IMR-90 (cell line): ENCODE data around the gene RDH11. TPM values are rescaled to one million over a fixed set of nuclear protein-coding genes. Genes with fewer than 3 reads are reported as not detected.
A peak's percentile ranks its signal among the peaks of the same experiment; 100 is the strongest.

Experiments
- ATAC-seq: fragments of 200-7000 bp; cut with Tn5 transposase; 2 replicates; pipeline ENCODE4 v1.9.1; 2020; ENCODE audit warnings: low read depth, mild to moderate bottlenecking, moderate library complexity
- BruUV-seq: library from RNA; stranded (reverse); fragments of 400-500 nt; replicated peaks from 2 replicates; lab custom pipeline; 2021; lab: Mats Ljungman, UMichigan
- CTCF ChIA-PET: fragments of 300-600 bp; formaldehyde crosslinking; extraction: SDS; loops from one replicate; lab custom pipeline; 2021; ENCODE audit warnings: antibody characterized with exemption; lab: Yijun Ruan, JAX
- POLR2A ChIA-PET: fragments of 300-600 bp; sonication (Branson Sonifier 250); formaldehyde crosslinking; loops from one replicate; lab custom pipeline; 2022; ENCODE audit warnings: antibody characterized with exemption; ENCODE audit not compliant: unreplicated experiment; lab: Charles Lee
- DNase-seq: peaks from one replicate; pipeline ENCODE4 v3.0.0; 2013
- H2AFZ ChIP-seq: replicated peaks from 2 replicates; pipeline ENCODE3; 2013; ENCODE audit warnings: low read length, mild to moderate bottlenecking; ENCODE audit not compliant: poor library complexity
- H2AK5ac ChIP-seq: 2 replicates; pipeline ENCODE4 v1.6.1; 2013; ENCODE audit warnings: low read depth, low read length, inconsistent platforms
- H2AK9ac ChIP-seq: replicated peaks from 2 replicates; pipeline ENCODE3; 2013; ENCODE audit warnings: mild to moderate bottlenecking, low read depth, low read length, moderate library complexity; ENCODE audit not compliant: poor library complexity
- H2BK120ac ChIP-seq: 2 replicates; pipeline ENCODE4 v1.6.1; 2013; ENCODE audit warnings: low read depth, low read length, inconsistent platforms
- H2BK15ac ChIP-seq: 3 replicates; pipeline ENCODE4 v1.6.1; 2013; ENCODE audit warnings: low read depth, low read length, inconsistent platforms
- H2BK20ac ChIP-seq: 2 replicates; pipeline ENCODE4 v1.6.1; 2013; ENCODE audit warnings: low read depth, mild to moderate bottlenecking, inconsistent platforms, low read length, moderate library complexity
- H2BK5ac ChIP-seq: 2 replicates; pipeline ENCODE4 v1.6.1; 2013; ENCODE audit warnings: mild to moderate bottlenecking, low read depth, low read length, inconsistent platforms; ENCODE audit not compliant: poor library complexity, severe bottlenecking
- H3K14ac ChIP-seq: replicated peaks from 2 replicates; pipeline ENCODE4 v1.6.1; 2013; ENCODE audit warnings: low read depth, low read length, inconsistent platforms
- H3K18ac ChIP-seq: 2 replicates; pipeline ENCODE4 v1.6.1; 2013; ENCODE audit warnings: low read depth, low read length, control low read depth
- H3K23ac ChIP-seq: 2 replicates; pipeline ENCODE4 v1.6.1; 2013; ENCODE audit warnings: low read depth, low read length, inconsistent platforms
- H3K27ac ChIP-seq: 2 replicates; pipeline ENCODE4 v1.5.1; 2013; ENCODE audit warnings: mild to moderate bottlenecking, control low read depth, low read length; ENCODE audit not compliant: insufficient read depth
- H3K27me3 ChIP-seq: 2 replicates; pipeline ENCODE4 v1.6.1; 2013; ENCODE audit warnings: low read length; ENCODE audit not compliant: control insufficient read depth, insufficient read depth
- H3K36me3 ChIP-seq: 2 replicates; pipeline ENCODE4 v1.6.1; 2013; ENCODE audit warnings: low read length, mixed read lengths; ENCODE audit not compliant: control insufficient read depth, insufficient read depth
- H3K4ac ChIP-seq: 2 replicates; pipeline ENCODE4 v1.6.1; 2013; ENCODE audit warnings: low read depth, low read length, inconsistent platforms
- H3K4me1 ChIP-seq: 2 replicates; pipeline ENCODE4 v1.6.1; 2013; ENCODE audit warnings: low read length, mixed read lengths; ENCODE audit not compliant: control insufficient read depth, insufficient read depth
- H3K4me2 ChIP-seq: 2 replicates; pipeline ENCODE4 v1.6.1; 2013; ENCODE audit warnings: low read depth, mild to moderate bottlenecking, control low read depth, low read length, moderate library complexity
- H3K4me3 ChIP-seq: 2 replicates; pipeline ENCODE4 v1.5.1; 2013; ENCODE audit warnings: low read depth, mild to moderate bottlenecking, control low read depth, low read length, moderate library complexity; ENCODE audit not compliant: insufficient read depth
- H3K56ac ChIP-seq: 2 replicates; pipeline ENCODE4 v1.6.1; 2013; ENCODE audit warnings: low read length, inconsistent platforms; ENCODE audit not compliant: insufficient read depth; ENCODE audit errors: extremely low read depth
- H3K79me1 ChIP-seq, 2 experiments: 2 replicates each; pipeline ENCODE4 v1.6.1; 2013; ENCODE audit warnings: low read length in 2 of 2, inconsistent platforms in 1 of 2, low read depth in 1 of 2
- H3K9ac ChIP-seq: 2 replicates; pipeline ENCODE4 v1.6.1; 2013; ENCODE audit warnings: low read depth, low read length, control low read depth
- H3K9me1 ChIP-seq: 2 replicates; pipeline ENCODE4 v1.6.1; 2013; ENCODE audit warnings: low read length, inconsistent platforms; ENCODE audit not compliant: insufficient read depth
- H3K9me3 ChIP-seq: 2 replicates; pipeline ENCODE4 v1.6.1; 2013; ENCODE audit warnings: low read length; ENCODE audit not compliant: control insufficient read depth, insufficient read depth
- H4K20me1 ChIP-seq: 2 replicates; pipeline ENCODE4 v1.6.1; 2013; ENCODE audit warnings: low read length, inconsistent platforms; ENCODE audit not compliant: insufficient read depth
- H4K5ac ChIP-seq: 2 replicates; pipeline ENCODE4 v1.6.1; 2013; ENCODE audit warnings: mild to moderate bottlenecking, low read depth, low read length, control low read depth
- H4K8ac ChIP-seq, 2 experiments: 2 replicates each; pipeline ENCODE4 v1.6.1; 2013; ENCODE audit warnings: low read depth in 2 of 2, low read length in 2 of 2, control low read depth in 1 of 2, inconsistent platforms in 1 of 2
- H4K91ac ChIP-seq: 2 replicates; pipeline ENCODE4 v1.6.1; 2013; ENCODE audit warnings: low read depth, low read length, inconsistent platforms; ENCODE audit not compliant: insufficient read depth
- CEBPB ChIP-seq: IDR thresholded peaks from 2 replicates; pipeline ENCODE4 v1.6.1; 2012; ENCODE audit warnings: low read depth, low read length, improper control_type of control experiment
- CTCF ChIP-seq: conservative IDR thresholded peaks from 2 replicates; pipeline ENCODE4 v1.5.1; 2012; ENCODE audit warnings: mild to moderate bottlenecking, low read depth, low read length, improper control_type of control experiment
- NFE2L2 ChIP-seq: fragments of 150-350 bp; IDR thresholded peaks from 2 replicates; pipeline ENCODE4 v1.6.1; 2016; ENCODE audit warnings: low read depth, mild to moderate bottlenecking, low read length
- POLR2A ChIP-seq: IDR thresholded peaks from 2 replicates; pipeline ENCODE4 v1.6.1; 2012; ENCODE audit warnings: mild to moderate bottlenecking, low read depth, low read length
- RAD21 ChIP-seq: IDR thresholded peaks from 2 replicates; pipeline ENCODE4 v1.6.1; 2012; ENCODE audit warnings: low read length, improper control_type of control experiment
- RCOR1 ChIP-seq: IDR thresholded peaks from 2 replicates; pipeline ENCODE4 v1.6.1; 2012; ENCODE audit warnings: mild to moderate bottlenecking, low read length, improper control_type of control experiment; ENCODE audit not compliant: insufficient replicate concordance
- RFX5 ChIP-seq: IDR thresholded peaks from 2 replicates; pipeline ENCODE4 v1.8.0; 2012; ENCODE audit warnings: low read depth, mild to moderate bottlenecking, low read length, moderate library complexity
- WGBS, 2 experiments: methylation state at CpG; one replicate each; pipeline versions ENCODE4 v1.1.5 to v1.1.7; 2013; ENCODE audit warnings: missing lambda C conversion rate in 2 of 2; ENCODE audit not compliant: insufficient read length in 1 of 2; ENCODE audit errors: extremely low coverage in 2 of 2; 5-methylcytosine and 5-hydroxymethylcytosine counted together
- dilution Hi-C: fragments of 300-500 bp; cut with HindIII; formaldehyde crosslinking; loops from one replicate; pipeline ENCODE4 v1.14.3; 2018; ENCODE audit warnings: low sequenced_read_pairs; ENCODE audit not compliant: unreplicated experiment
- in situ Hi-C: fragments of 300-500 bp; cut with MboI; formaldehyde crosslinking; loops from 3 replicates; pipeline ENCODE4 v1.14.3; 2019; ENCODE audit warnings: low sequenced_read_pairs, inconsistent platforms, mixed read lengths
- intact Hi-C: fragments of 100-400 bp; cut with micrococcal nuclease; formaldehyde crosslinking; loops from 2 replicates; pipeline ENCODE4 v1.10.0; 2022
- polyA plus RNA-seq, 3 experiments: library from polyadenylated mRNA; depleted of rRNA; stranded (reverse); fragments of >200 nt; gene quantifications; 2 replicates each; pipeline ENCODE4 v1.2.3, GENCODE V29; 2012; ENCODE audit warnings: low replicate concordance in 1 of 3
- total RNA-seq: library from RNA; depleted of rRNA; stranded (reverse); fragments of >200 nt; gene quantifications from 2 replicates; pipeline ENCODE4 v1.2.3, GENCODE V29; 2012

The RDH11 gene
- total and polyA plus RNA-seq, 2 of the 4 experiments (the other 2 are of a cell fraction) = 77.3 to 149 TPM

DNA sequence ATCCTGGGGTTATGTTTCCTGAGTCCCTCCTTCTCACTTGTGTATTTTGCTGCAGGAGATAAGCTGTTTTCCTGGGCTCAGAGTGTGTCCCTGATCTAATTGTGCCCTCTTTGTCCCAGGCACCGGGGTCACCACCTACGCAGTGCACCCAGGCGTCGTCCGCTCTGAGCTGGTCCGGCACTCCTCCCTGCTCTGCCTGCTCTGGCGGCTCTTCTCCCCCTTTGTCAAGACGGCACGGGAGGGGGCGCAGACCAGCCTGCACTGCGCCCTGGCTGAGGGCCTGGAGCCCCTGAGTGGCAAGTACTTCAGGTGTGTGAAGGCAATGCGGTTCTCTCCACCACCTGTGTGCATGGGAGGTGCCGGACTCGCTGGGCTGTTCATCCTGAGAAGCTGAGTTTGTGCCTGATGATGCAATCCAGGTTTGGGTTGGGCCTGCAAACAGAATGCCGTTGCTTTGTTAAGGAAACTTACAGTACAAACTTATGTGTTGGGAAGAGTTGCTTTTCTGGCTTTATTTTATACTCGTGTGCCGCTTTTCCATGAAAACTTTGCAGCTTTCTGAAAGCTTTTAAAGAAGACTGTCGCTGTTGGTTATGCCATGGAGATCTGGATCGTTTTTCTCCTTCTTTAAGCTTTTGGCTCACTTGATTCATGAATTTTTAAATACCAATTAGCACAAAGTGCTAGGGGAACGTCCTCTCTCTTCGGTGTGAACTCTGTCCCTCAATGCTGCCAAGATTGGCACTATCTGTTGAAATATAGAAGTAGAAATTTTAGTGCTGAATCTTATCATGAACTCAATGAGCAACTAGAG lies 33.7 kb upstream of the RDH11 start:
- no peak overlapping the region for H3K56ac ChIP-seq
- CTCF ChIA-PET = interaction anchor here (1.6 kb wide), 1 partner anchor 10 kb away, joined by 5 read pairs; no protein-coding TSS in a partner anchor
- H3K4me3 ChIP-seq = no peak overlapping the region
- no peaks in the 10 kb centered on the region for H3K36me3 ChIP-seq
- H2BK120ac ChIP-seq = no peak overlapping the region
- TF ChIP-seq RCOR1 (no peak), CTCF (no peak), POLR2A (no peak), RFX5 (no peak), RAD21 (no peak), CEBPB (peak; percentile 65), NFE2L2 (no peak)
- no peaks in the 10 kb centered on the region for H3K79me1 ChIP-seq
- POLR2A ChIA-PET = no interaction called here
- H3K18ac ChIP-seq = no peak overlapping the region
- no peak overlapping the region for H3K4ac ChIP-seq
- no peak overlapping the region for H3K4me2 ChIP-seq
- no peak overlapping the region for H3K14ac ChIP-seq
- no peak overlapping the region for H2BK5ac ChIP-seq
- no CpG with 5 or more reads among the region's 21 CpGs for WGBS, 2 experiments
- no peaks in the 10 kb centered on the region for H4K20me1 ChIP-seq
- no peak overlapping the region for H4K91ac ChIP-seq
- no peaks in the 10 kb centered on the region for H3K9me1 ChIP-seq
- H2BK15ac ChIP-seq = no peak overlapping the region
- H2AK9ac ChIP-seq = no peak overlapping the region
- H2BK20ac ChIP-seq = no peak overlapping the region
- no peak for DNase-seq
- H3K23ac ChIP-seq = no peak overlapping the region
- dilution Hi-C loops (no loop called here), in situ Hi-C loops (no loop called here), intact Hi-C loops (no loop called here)
- no TSS peak for BruUV-seq
- H3K9me3 ChIP-seq = 0 out of 2 replicates have a peak, but pooled peaks cover 4% of the 10 kb centered on the region
- no peak overlapping the region for H3K27ac ChIP-seq
- no peaks in the 10 kb centered on the region for H3K4me1 ChIP-seq
- no peak overlapping the region for H2AK5ac ChIP-seq
- no peak for ATAC-seq
- peaks cover 46% of the 10 kb centered on the region for H3K27me3 ChIP-seq
- H4K8ac ChIP-seq = no peak overlapping the region
- H3K9ac ChIP-seq = no peak overlapping the region
- peak overlapping the region; percentile 27 for H2AFZ ChIP-seq
- no peak overlapping the region for H4K5ac ChIP-seq
